ENCODE results near the gene CPOX. TPM values are rescaled to one million over a fixed set of nuclear protein-coding genes. Genes with fewer than 3 reads are reported as not detected.

Gene CPOX
- total RNA-seq, 4 donors from 2014 or later, result 16.8 to 68.5 (median 36.0) TPM

DNA sequence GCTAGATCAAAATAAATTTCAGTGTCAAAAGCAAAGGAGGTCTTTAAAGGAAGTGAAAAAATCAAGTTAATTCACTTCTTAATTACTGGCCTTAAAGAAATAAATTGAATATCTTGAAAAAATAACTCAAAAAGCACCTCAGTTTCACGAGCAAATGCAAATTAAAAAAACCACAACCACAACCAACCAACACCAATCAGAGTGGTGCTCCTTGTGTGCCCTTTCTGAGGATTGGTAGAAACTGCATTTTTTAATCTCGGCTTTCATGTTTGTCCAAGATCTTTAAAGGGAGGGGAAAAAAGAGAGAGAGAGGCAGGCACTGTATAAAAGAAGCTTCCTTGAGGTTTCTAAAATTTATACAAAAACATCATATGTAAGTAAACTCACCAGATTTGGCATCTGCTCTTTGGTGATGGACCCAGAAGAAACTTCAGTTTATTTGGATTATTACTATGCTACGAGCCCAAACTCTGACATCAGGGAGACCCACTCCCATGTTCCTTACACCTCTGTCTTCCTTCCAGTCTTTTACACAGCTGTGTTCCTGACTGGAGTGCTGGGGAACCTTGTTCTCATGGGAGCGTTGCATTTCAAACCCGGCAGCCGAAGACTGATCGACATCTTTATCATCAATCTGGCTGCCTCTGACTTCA lies 61.7 kb downstream of the CPOX start, which contains the start of gene GPR15:
Gene GPR15, plus strand, starts transcription at position 357 of the 653 bp plus-strand sequence. Its CDS starts 56 bp downstream, at position 413.
- DNase-seq, result no peak
- no peak for TF ChIP-seq POLR2A (IDR thresholded peaks at IDR 0.05)
- TF ChIP-seq, protein P1, sequence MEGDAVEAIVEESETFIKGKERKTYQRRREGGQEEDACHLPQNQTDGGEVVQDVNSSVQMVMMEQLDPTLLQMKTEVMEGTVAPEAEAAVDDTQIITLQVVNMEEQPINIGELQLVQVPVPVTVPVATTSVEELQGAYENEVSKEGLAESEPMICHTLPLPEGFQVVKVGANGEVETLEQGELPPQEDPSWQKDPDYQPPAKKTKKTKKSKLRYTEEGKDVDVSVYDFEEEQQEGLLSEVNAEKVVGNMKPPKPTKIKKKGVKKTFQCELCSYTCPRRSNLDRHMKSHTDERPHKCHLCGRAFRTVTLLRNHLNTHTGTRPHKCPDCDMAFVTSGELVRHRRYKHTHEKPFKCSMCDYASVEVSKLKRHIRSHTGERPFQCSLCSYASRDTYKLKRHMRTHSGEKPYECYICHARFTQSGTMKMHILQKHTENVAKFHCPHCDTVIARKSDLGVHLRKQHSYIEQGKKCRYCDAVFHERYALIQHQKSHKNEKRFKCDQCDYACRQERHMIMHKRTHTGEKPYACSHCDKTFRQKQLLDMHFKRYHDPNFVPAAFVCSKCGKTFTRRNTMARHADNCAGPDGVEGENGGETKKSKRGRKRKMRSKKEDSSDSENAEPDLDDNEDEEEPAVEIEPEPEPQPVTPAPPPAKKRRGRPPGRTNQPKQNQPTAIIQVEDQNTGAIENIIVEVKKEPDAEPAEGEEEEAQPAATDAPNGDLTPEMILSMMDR (IDR thresholded peaks at IDR 0.05), result no peak
- Histone ChIP-seq H3K4me1 (no peaks in the 10 kb centered on the region), H3K36me3 (no peaks in the 10 kb centered on the region), H3K4me3 (peak within 1 kb of the TSS in 3 of 4 donors; percentile 25 to 30 (median 26)), H3K27ac (peak within 1 kb of the TSS in 3 of 4 donors; percentile 49 to 69 (median 62)), H3K27me3 (no peaks in the 10 kb centered on the region), H3K9me3 (no peaks in the 10 kb centered on the region)

DNA sequence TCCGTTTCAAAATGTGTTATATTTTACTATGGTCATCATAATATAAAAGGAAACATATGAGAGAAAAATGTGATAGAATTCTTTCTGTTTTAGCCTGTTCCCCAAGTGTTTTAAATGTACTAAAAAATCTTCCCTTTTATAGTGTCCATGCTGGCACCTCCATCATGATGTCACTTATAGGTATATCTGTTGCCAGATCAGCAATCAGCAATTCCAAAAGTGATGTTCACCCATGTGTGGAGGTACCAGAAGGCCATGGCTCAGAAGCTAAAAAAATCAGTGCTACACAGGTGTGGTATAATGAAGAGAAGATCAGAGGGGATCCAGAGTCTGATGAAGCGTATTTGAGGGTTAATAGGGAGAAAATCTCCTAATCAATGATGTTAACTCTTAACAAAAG lies 62.7 kb downstream of the CPOX start:
- Histone ChIP-seq H3K27ac (peak overlapping the region in 1 of 4 donors; percentile 69), H3K9me3 (no peaks in the 10 kb centered on the region), H3K36me3 (no peaks in the 10 kb centered on the region), H3K27me3 (no peaks in the 10 kb centered on the region), H3K4me3 (no peak overlapping the region), H3K4me1 (no peaks in the 10 kb centered on the region)
- DNase-seq, result no peak
- TF ChIP-seq, protein P1 (IDR thresholded peaks at IDR 0.05), result no peak
- TF ChIP-seq POLR2A (IDR thresholded peaks at IDR 0.05), result no peak

DNA sequence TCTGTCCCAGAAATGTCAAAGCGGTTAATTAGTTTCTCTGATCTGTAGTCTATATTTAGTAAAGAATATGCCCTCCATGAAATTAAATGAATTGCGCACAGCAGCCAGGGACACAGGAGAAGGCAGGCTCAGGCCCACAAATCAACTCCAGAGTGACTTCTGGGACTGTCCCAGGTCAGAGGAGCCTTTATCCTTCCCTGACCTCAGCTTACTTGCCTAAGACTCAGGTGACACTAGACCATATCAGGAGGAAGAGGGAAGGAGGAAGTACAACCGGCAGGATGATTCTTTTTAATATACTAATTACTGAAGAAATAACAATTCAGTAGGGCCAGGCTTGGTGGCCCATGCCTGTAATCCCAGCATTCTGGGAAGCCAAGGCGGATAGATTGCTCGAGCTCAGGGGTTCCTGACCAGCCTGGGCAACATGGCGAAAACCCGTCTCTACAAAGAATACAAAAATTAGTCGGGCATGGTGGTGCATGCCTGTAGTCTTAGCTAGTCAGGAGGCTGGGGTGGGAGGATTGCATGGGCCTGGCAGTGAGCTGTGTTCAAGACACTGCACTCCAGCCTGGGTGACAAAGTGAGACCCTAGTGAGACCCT lies 63.5 kb downstream of the CPOX start:
- peak overlapping the region in 2 of 4 donors; percentile 26 to 27 for H3K27ac ChIP-seq
- H3K4me1 ChIP-seq, result no peaks in the 10 kb centered on the region
- DNase-seq, result no peak
- H3K9me3 ChIP-seq, result no peaks in the 10 kb centered on the region
- H3K36me3 ChIP-seq, result no peaks in the 10 kb centered on the region
- no peaks in the 10 kb centered on the region for H3K27me3 ChIP-seq
- no peak overlapping the region for H3K4me3 ChIP-seq
- TF ChIP-seq, protein P1 (IDR thresholded peaks at IDR 0.05), result no peak
- TF ChIP-seq POLR2A (IDR thresholded peaks at IDR 0.05), result no peak

Other genes starting within 250 kb of the CPOX start
- gene OR5K4, start 239.8 kb downstream of the CPOX start, total RNA-seq, result not detected
- gene OR5K3, start 202.9 kb downstream of the CPOX start, total RNA-seq, result not detected
- not detected for gene OR5K1, start 130.4 kb downstream of the CPOX start, total RNA-seq
- not detected for gene OR5K2, start 95.9 kb downstream of the CPOX start, total RNA-seq
- 100 to 1,000 TPM in 2 of 4 donors, 10 to 100 TPM in 2; 60.2 to 113 (median 96.7) TPM for gene CLDND1, start 70.7 kb downstream of the CPOX start, total RNA-seq
- 10 to 100 TPM in 1 of 4 donors, 1 to 10 TPM in 2, not detected in 1; 1.2 to 26.4 (median 5.1) TPM for gene GPR15, start 61.6 kb downstream of the CPOX start, total RNA-seq
- 1 to 10 TPM; 1.6 to 6.6 (median 2.5) TPM for gene ST3GAL6, start 169.7 kb upstream of the CPOX start, total RNA-seq

All from Peyer's patch (tissue), 4 donors.